Neuronal stem cell (in vitro differentiated cells): ENCODE results near the gene F8.

Experiments used
- DNase-seq: peaks from one replicate; pipeline ENCODE4 v3.0.0-alpha.2; 2013; ENCODE audit warnings: low spot score
- H2AFZ ChIP-seq: one replicate; pipeline ENCODE4 v1.6.1; 2013; ENCODE audit warnings: mild to moderate bottlenecking, low read length, inconsistent platforms
- H2AK5ac ChIP-seq: 2 replicates; pipeline ENCODE4 v1.6.1; 2013; ENCODE audit warnings: low read depth, mild to moderate bottlenecking, inconsistent platforms, low read length, moderate library complexity, mixed read lengths
- H2BK120ac ChIP-seq: 2 replicates; pipeline ENCODE4 v1.6.1; 2013; ENCODE audit warnings: low read depth, mild to moderate bottlenecking, inconsistent platforms, low read length, moderate library complexity, mixed read lengths
- H2BK12ac ChIP-seq: one replicate; pipeline ENCODE4 v1.6.1; 2013; ENCODE audit warnings: low read length, inconsistent platforms
- H2BK15ac ChIP-seq: 2 replicates; pipeline ENCODE4 v1.6.1; 2013; ENCODE audit warnings: mild to moderate bottlenecking, low read length, inconsistent platforms, mixed read lengths
- H2BK5ac ChIP-seq: one replicate; pipeline ENCODE4 v1.6.1; 2013; ENCODE audit warnings: inconsistent platforms, mild to moderate bottlenecking, low read length, moderate library complexity
- H3K14ac ChIP-seq: one replicate; pipeline ENCODE4 v1.6.1; 2013; ENCODE audit warnings: low read length, inconsistent platforms
- H3K18ac ChIP-seq: 2 replicates; pipeline ENCODE4 v1.6.1; 2013; ENCODE audit warnings: low read length, inconsistent platforms
- H3K23ac ChIP-seq: 2 replicates; pipeline ENCODE4 v1.6.1; 2013; ENCODE audit warnings: low read depth, mild to moderate bottlenecking, mixed read lengths, low read length, inconsistent platforms; ENCODE audit not compliant: poor library complexity
- H3K27ac ChIP-seq: replicated peaks from 3 replicates; pipeline ENCODE4 v1.5.1; 2013; ENCODE audit warnings: low read length, inconsistent platforms
- H3K27me3 ChIP-seq, 3 experiments: 2 replicates each; pipeline ENCODE4 v1.6.1; 2013; ENCODE audit warnings: low read length in 3 of 3, mild to moderate bottlenecking in 2 of 3, inconsistent platforms in 1 of 3, low read depth in 1 of 3, mixed read lengths in 1 of 3, moderate library complexity in 1 of 3; ENCODE audit not compliant: control insufficient read depth in 3 of 3, insufficient read depth in 3 of 3
- H3K36me3 ChIP-seq, 2 donors: replicated peaks in 1 of 2; 2 replicates each; pipeline ENCODE4 v1.6.1; 2013; ENCODE audit warnings: low read length in 2 of 2; ENCODE audit not compliant: control insufficient read depth in 2 of 2, insufficient read depth in 2 of 2
- H3K4ac ChIP-seq: 2 replicates; pipeline ENCODE4 v1.6.1; 2013; ENCODE audit warnings: inconsistent platforms, mild to moderate bottlenecking, low read length, moderate library complexity
- H3K4me1 ChIP-seq, 2 donors: 1 replicate in 1 of 2; 2 replicates in 1 of 2; pipeline ENCODE4 v1.6.1; 2013; ENCODE audit warnings: low read length in 2 of 2, low read depth in 1 of 2; ENCODE audit not compliant: control insufficient read depth in 2 of 2, insufficient read depth in 1 of 2
- H3K4me2 ChIP-seq: one replicate; pipeline ENCODE4 v1.6.1; 2013; ENCODE audit warnings: mild to moderate bottlenecking, low read length, inconsistent platforms; ENCODE audit not compliant: insufficient read depth, poor library complexity, severe bottlenecking
- H3K4me3 ChIP-seq, 2 donors: 2 replicates each; pipeline ENCODE4 v1.5.1; 2013; ENCODE audit warnings: low read length in 2 of 2, mild to moderate bottlenecking in 2 of 2, inconsistent platforms in 1 of 2, moderate library complexity in 1 of 2
- H3K79me1 ChIP-seq: one replicate; pipeline ENCODE4 v1.6.1; 2013; ENCODE audit warnings: low read depth, mild to moderate bottlenecking, inconsistent platforms, low read length, moderate library complexity
- H3K9ac ChIP-seq: one replicate; pipeline ENCODE4 v1.6.1; 2013; ENCODE audit warnings: mild to moderate bottlenecking, low read depth, low read length, inconsistent platforms; ENCODE audit not compliant: poor library complexity
- H3K9me3 ChIP-seq, 2 donors: replicated peaks in 1 of 2; 2 replicates each; pipeline versions ENCODE3 to v1.6.1; 2013; ENCODE audit warnings: low read length in 2 of 2, mild to moderate bottlenecking in 2 of 2, inconsistent platforms in 1 of 2, low read depth in 1 of 2, mixed read lengths in 1 of 2, moderate library complexity in 1 of 2; ENCODE audit not compliant: control insufficient read depth in 2 of 2, insufficient read depth in 1 of 2
- H4K8ac ChIP-seq: one replicate; pipeline ENCODE4 v1.6.1; 2013; ENCODE audit warnings: low read depth, mild to moderate bottlenecking, inconsistent platforms, low read length, moderate library complexity
- H4K91ac ChIP-seq: one replicate; pipeline ENCODE4 v1.6.1; 2013; ENCODE audit warnings: low read length, low read depth, mild to moderate bottlenecking, inconsistent platforms; ENCODE audit not compliant: poor library complexity
- WGBS, 2 donors: extraction: QIAGEN DNeasy Blood & Tissue Kit; methylation state at CpG; one replicate each; pipeline ENCODE4 v1.1.7; 2013; ENCODE audit warnings: missing lambda C conversion rate in 2 of 2, mixed read lengths in 1 of 2; ENCODE audit not compliant: insufficient read length in 2 of 2, insufficient replicate concordance in 1 of 2; ENCODE audit errors: extremely low coverage in 2 of 2; 5-methylcytosine and 5-hydroxymethylcytosine counted together

F8 gene

GRCh38 chrX:154799556-154800348 is 222.8 kb downstream of the F8 start:
- peak; percentile 55 for DNase-seq
- no peak overlapping the region for H2BK120ac ChIP-seq
- no peak overlapping the region for H2AK5ac ChIP-seq
- H3K4me2 ChIP-seq: no peak overlapping the region
- H2BK5ac ChIP-seq: no peak overlapping the region
- H2BK15ac ChIP-seq: no peak overlapping the region
- H2BK12ac ChIP-seq: no peak overlapping the region
- H3K4me3 ChIP-seq: no peak overlapping the region
- no peak overlapping the region for H3K4ac ChIP-seq
- H3K14ac ChIP-seq: no peak overlapping the region
- H4K91ac ChIP-seq: no peak overlapping the region
- no peak overlapping the region for H3K9ac ChIP-seq
- H3K18ac ChIP-seq: no peak overlapping the region
- peaks cover 0 to 80% (median 35%) of the 10 kb centered on the region in 3 experiments for H3K27me3 ChIP-seq
- no peaks in the 10 kb centered on the region for H3K36me3 ChIP-seq
- no peak overlapping the region for H3K27ac ChIP-seq
- no peak overlapping the region for H4K8ac ChIP-seq
- H3K23ac ChIP-seq: no peak overlapping the region
- H2AFZ ChIP-seq: no peak overlapping the region
- H3K4me1 ChIP-seq: peaks cover 11 to 13% of the 10 kb centered on the region in 2 donors
- no peaks in the 10 kb centered on the region for H3K9me3 ChIP-seq
- WGBS, 2 donors: no CpG with 5 or more reads among the region's 9 CpGs
- H3K79me1 ChIP-seq: no peaks in the 10 kb centered on the region

GRCh38 chrX:154797006-154797405 is 225.5 kb downstream of the F8 start:
- Histone ChIP-seq H3K4ac (no peak overlapping the region), H3K4me3 (no peak overlapping the region), H2BK120ac (no peak overlapping the region), H3K36me3 (no peaks in the 10 kb centered on the region), H2BK5ac (no peak overlapping the region), H3K9ac (no peak overlapping the region), H3K27me3 (peaks cover 0 to 79% (median 13%) of the 10 kb centered on the region in 3 experiments), H2AFZ (no peak overlapping the region), H4K91ac (no peak overlapping the region), H3K27ac (no peak overlapping the region), H2BK12ac (no peak overlapping the region), H3K23ac (no peak overlapping the region), H3K18ac (no peak overlapping the region), H4K8ac (no peak overlapping the region), H2BK15ac (no peak overlapping the region), H3K14ac (no peak overlapping the region), H2AK5ac (no peak overlapping the region), H3K4me2 (no peak overlapping the region), H3K4me1 (peaks cover 11 to 13% of the 10 kb centered on the region in 2 donors), H3K9me3 (no peaks in the 10 kb centered on the region), H3K79me1 (no peaks in the 10 kb centered on the region)
- no peak for DNase-seq
- WGBS, 2 donors: no CpG with 5 or more reads among the region's 6 CpGs

GRCh38 chrX:154795016-154795415 is 227.5 kb downstream of the F8 start:
- no CpG with 5 or more reads among the region's 2 CpGs for WGBS, 2 donors
- peaks cover 0 to 79% (median 1%) of the 10 kb centered on the region in 3 experiments for H3K27me3 ChIP-seq
- H3K4me3 ChIP-seq: no peak overlapping the region

GRCh38 chrX:154793084-154793795 is 229.3 kb downstream of the F8 start:
- H3K79me1 ChIP-seq: no peaks in the 10 kb centered on the region
- no peak overlapping the region for H3K27ac ChIP-seq
- no peak overlapping the region for H4K8ac ChIP-seq
- H2AFZ ChIP-seq: no peak overlapping the region
- no peak overlapping the region for H2BK15ac ChIP-seq
- no peak overlapping the region for H2BK5ac ChIP-seq
- H4K91ac ChIP-seq: no peak overlapping the region
- WGBS, 2 donors: no CpG with 5 or more reads among the region's 7 CpGs
- no peak overlapping the region for H2AK5ac ChIP-seq
- no peaks in the 10 kb centered on the region for H3K9me3 ChIP-seq
- no peak overlapping the region for H3K23ac ChIP-seq
- H3K4me1 ChIP-seq: no peaks in the 10 kb centered on the region
- H3K36me3 ChIP-seq: no peaks in the 10 kb centered on the region
- H3K18ac ChIP-seq: no peak overlapping the region
- DNase-seq: no peak
- peaks cover 0 to 93% (median 1%) of the 10 kb centered on the region in 3 experiments for H3K27me3 ChIP-seq
- H3K14ac ChIP-seq: no peak overlapping the region
- no peak overlapping the region for H2BK12ac ChIP-seq
- no peak overlapping the region for H3K9ac ChIP-seq
- no peak overlapping the region for H2BK120ac ChIP-seq
- H3K4me3 ChIP-seq: no peak overlapping the region
- no peak overlapping the region for H3K4me2 ChIP-seq
- H3K4ac ChIP-seq: no peak overlapping the region

More at GRCh38 chrX:154795016-154795415, 227.5 kb downstream of the F8 start:
- Histone ChIP-seq H3K18ac (no peak overlapping the region), H2BK12ac (no peak overlapping the region), H4K8ac (no peak overlapping the region), H3K4me2 (no peak overlapping the region), H3K23ac (no peak overlapping the region), H2BK120ac (no peak overlapping the region), H3K9ac (no peak overlapping the region), H3K4me1 (peaks cover 7% of the 10 kb centered on the region in 2 donors), H3K79me1 (no peaks in the 10 kb centered on the region), H2BK15ac (no peak overlapping the region), H3K36me3 (no peaks in the 10 kb centered on the region), H3K9me3 (no peaks in the 10 kb centered on the region), H2BK5ac (no peak overlapping the region), H3K4ac (no peak overlapping the region), H3K27ac (no peak overlapping the region), H2AFZ (no peak overlapping the region), H3K14ac (no peak overlapping the region), H4K91ac (no peak overlapping the region), H2AK5ac (no peak overlapping the region)
- DNase-seq: no peak
